Prostate gland (tissue), 2 donors: ENCODE data around the gene TRIM26. TPM values are rescaled to one million over a fixed set of nuclear protein-coding genes. Genes with fewer than 3 reads are reported as not detected.

Experiments used
- DNase-seq: peaks from one replicate; pipeline ENCODE4 v3.0.0-alpha.2; 2019; ENCODE audit warnings: low spot score
- H3K27ac ChIP-seq, 2 donors: fragments of 200-600 bp; sonication (generic); 2 replicates each; pipeline ENCODE4 v1.5.1; 2017 to 2019
- H3K27me3 ChIP-seq: fragments of 200-600 bp; sonication (generic); replicated peaks from 2 replicates; pipeline ENCODE4 v1.5.1; 2019; ENCODE audit not compliant: insufficient read depth
- H3K36me3 ChIP-seq, 2 donors: fragments of 200-600 bp; sonication (generic); 1 replicate in 1 of 2; 2 replicates in 1 of 2; pipeline versions ENCODE4 v1.5.1 to v1.8.1; 2017 to 2019
- H3K4me1 ChIP-seq: fragments of 200-600 bp; sonication (generic); replicated peaks from 2 replicates; pipeline ENCODE4 v1.5.1; 2019
- H3K4me3 ChIP-seq, 2 donors: fragments of 200-600 bp; sonication (generic); 2 replicates each; pipeline ENCODE4 v1.5.1; 2017 to 2019
- H3K9me3 ChIP-seq: fragments of 200-600 bp; sonication (generic); 2 replicates; pipeline ENCODE4 v1.5.1; 2017
- CTCF ChIP-seq, 4 experiments: fragments of 200-600 bp in 2 of 4; fragments of 450-650 bp in 2 of 4; sonication (generic) in 2 of 4; IDR thresholded peaks; 1 replicate in 3 of 4; 2 replicates in 1 of 4; pipeline ENCODE4 v1.5.1; 2016 to 2019; ENCODE audit warnings: antibody characterized with exemption in 4 of 4, mild to moderate bottlenecking in 2 of 4, moderate library complexity in 2 of 4
- POLR2A ChIP-seq: fragments of 450-650 bp; IDR thresholded peaks from one replicate; pipeline ENCODE4 v1.6.1; 2016; ENCODE audit warnings: antibody characterized with exemption, mild to moderate bottlenecking
- POLR2AphosphoS5 ChIP-seq: sonication (generic); formaldehyde crosslinking; IDR thresholded peaks from one replicate; pipeline ENCODE4 v1.6.1; 2017; ENCODE audit warnings: antibody characterized with exemption
- WGBS: methylation state at CpG from one replicate; pipeline ENCODE4 v1.1.5; 2018; 5-methylcytosine and 5-hydroxymethylcytosine counted together
- intact Hi-C: fragments of 100-400 bp; cut with DNase I; formaldehyde crosslinking; loops from one replicate; pipeline ENCODE4 v1.14.2; 2022
- total RNA-seq, 2 donors: library from RNA; depleted of rRNA; stranded (reverse); fragments of >200 nt; gene quantifications; one replicate each; pipeline ENCODE4 v1.1.0, GENCODE V29; 2016

TRIM26 gene
- total RNA-seq, 2 donors from 2014 or later: 74.8 to 100 TPM

- TF ChIP-seq CTCF (IDR thresholded peaks at IDR 0.05) (no peak), POLR2A (no peak), POLR2AphosphoS5 (no peak)
- H3K4me3 ChIP-seq: no peak overlapping the region
- 72% methylated on average over 1 of the region's 1 CpG for WGBS
- no peak overlapping the region for H3K27ac ChIP-seq
- H3K36me3 ChIP-seq: peaks cover 14 to 15% of the 10 kb centered on the region in 2 donors
- no peaks in the 10 kb centered on the region for H3K4me1 ChIP-seq
- intact Hi-C loops: no loop called here
- DNase-seq: no peak
- H3K9me3 ChIP-seq: no peaks in the 10 kb centered on the region
- no peaks in the 10 kb centered on the region for H3K27me3 ChIP-seq
These were observed 17.3 kb downstream of the TRIM26 start for GRCh38 chr6:30195951-30196350.

GRCh38 chr6:30194797-30195690, 18.2 kb downstream of the TRIM26 start:
- H3K9me3 ChIP-seq: no peaks in the 10 kb centered on the region
- no peak overlapping the region for H3K4me3 ChIP-seq
- peaks cover 14 to 17% of the 10 kb centered on the region in 2 donors for H3K36me3 ChIP-seq
- no peak for DNase-seq
- no peaks in the 10 kb centered on the region for H3K27me3 ChIP-seq
- H3K27ac ChIP-seq: no peak overlapping the region
- no peak for TF ChIP-seq CTCF (IDR thresholded peaks at IDR 0.05)
- no peak for TF ChIP-seq POLR2AphosphoS5
- no peak for TF ChIP-seq POLR2A
- intact Hi-C loops: no loop called here
- no peaks in the 10 kb centered on the region for H3K4me1 ChIP-seq
- 90% methylated on average over 7 of the region's 8 CpGs for WGBS

GRCh38 chr6:30192076-30192475, 21.1 kb downstream of the TRIM26 start:
- Histone ChIP-seq H3K4me3 (no peak overlapping the region), H3K27me3 (no peaks in the 10 kb centered on the region), H3K36me3 (peaks cover 6 to 24% of the 10 kb centered on the region in 2 donors), H3K4me1 (no peaks in the 10 kb centered on the region), H3K9me3 (no peaks in the 10 kb centered on the region), H3K27ac (no peak overlapping the region)
- intact Hi-C loops: no loop called here
- 91% methylated on average over 7 of the region's 7 CpGs for WGBS
- DNase-seq: no peak
- TF ChIP-seq CTCF (IDR thresholded peaks at IDR 0.05): no peak

- 91% methylated on average over 5 of the region's 5 CpGs for WGBS
- TF ChIP-seq POLR2AphosphoS5 (no peak), CTCF (IDR thresholded peaks at IDR 0.05) (no peak), POLR2A (no peak)
- Histone ChIP-seq H3K4me3 (no peak overlapping the region), H3K36me3 (peaks cover 0 to 19% of the 10 kb centered on the region in 2 donors), H3K4me1 (no peaks in the 10 kb centered on the region), H3K27ac (no peak overlapping the region), H3K27me3 (no peaks in the 10 kb centered on the region), H3K9me3 (no peaks in the 10 kb centered on the region)
- intact Hi-C loops: no loop called here
- no peak for DNase-seq
These were observed 24.7 kb downstream of the TRIM26 start for GRCh38 chr6:30188541-30188940.
